WTC11 (cell line): ENCODE data around the gene TMEM81. TPM values are rescaled to one million over a fixed set of nuclear protein-coding genes. Genes with fewer than 3 reads are reported as not detected.

ENCODE experiments used
- ATAC-seq: fragments of 200-7000 bp; cut with Tn5 transposase; 2 replicates; pipeline ENCODE4 v1.10.0; 2021; ENCODE audit warnings: mild to moderate bottlenecking, moderate library complexity
- CTCF ChIA-PET: fragments of 300-600 bp; sonication (Branson Sonifier 250); formaldehyde crosslinking; loops from one replicate; lab custom pipeline; 2021; ENCODE audit warnings: antibody characterized with exemption; lab: Charles Lee
- POLR2A ChIA-PET: fragments of 350-600 bp; sonication (Branson Sonifier 250); formaldehyde crosslinking; loops from one replicate; lab custom pipeline; 2021; ENCODE audit warnings: antibody characterized with exemption; lab: Charles Lee
- DNase-seq: peaks from one replicate; pipeline ENCODE4 v3.0.0; 2021; ENCODE audit warnings: low spot score
- H3K27ac Mint-ChIP-seq: 2 replicates; pipeline ENCODE4 v1.8.0; 2021; ENCODE audit warnings: mixed read lengths
- H3K27me3 Mint-ChIP-seq: 2 replicates; pipeline ENCODE4 v1.8.0; 2021; ENCODE audit warnings: low read depth, mild to moderate bottlenecking, moderate library complexity, mixed read lengths
- H3K36me3 Mint-ChIP-seq: 2 replicates; pipeline ENCODE4 v1.8.0; 2021; ENCODE audit warnings: mixed read lengths
- H3K4me1 Mint-ChIP-seq: 2 replicates; pipeline ENCODE4 v1.8.0; 2022; ENCODE audit warnings: mixed read lengths
- H3K4me3 Mint-ChIP-seq: 2 replicates; pipeline ENCODE4 v1.8.0; 2021; ENCODE audit warnings: mild to moderate bottlenecking, moderate library complexity, mixed read lengths
- H3K9me3 Mint-ChIP-seq: 2 replicates; pipeline ENCODE4 v1.8.0; 2021; ENCODE audit warnings: mixed read lengths
- ATF6 ChIP-seq: sonication (generic); formaldehyde crosslinking; IDR thresholded peaks from 2 replicates; pipeline ENCODE4 v1.8.1; 2023; ENCODE audit warnings: mild to moderate bottlenecking, missing genetic modification reagents
- FOXJ3 ChIP-seq: sonication (generic); formaldehyde crosslinking; IDR thresholded peaks from 2 replicates; pipeline ENCODE4 v1.9.0; 2021; ENCODE audit warnings: missing genetic modification reagents, mild to moderate bottlenecking, borderline replicate concordance
- MLX ChIP-seq: sonication (generic); formaldehyde crosslinking; IDR thresholded peaks from 2 replicates; pipeline ENCODE4 v1.8.1; 2023; ENCODE audit warnings: mild to moderate bottlenecking, missing genetic modification reagents, moderate library complexity
- STAT6 ChIP-seq: sonication (generic); formaldehyde crosslinking; conservative IDR thresholded peaks from 2 replicates; pipeline ENCODE4 v1.8.1; 2023; ENCODE audit warnings: mild to moderate bottlenecking, low read depth, missing genetic modification reagents, moderate library complexity
- ZBTB21 ChIP-seq: sonication (generic); formaldehyde crosslinking; IDR thresholded peaks from 2 replicates; pipeline ENCODE4 v1.8.1; 2023; ENCODE audit warnings: mild to moderate bottlenecking, missing genetic modification reagents, borderline replicate concordance
- ZNF425 ChIP-seq: fragments of 250-450 bp; sonication (Bioruptor Pico); conservative IDR thresholded peaks from 2 replicates; pipeline ENCODE4 v1.9.0; 2021; ENCODE audit warnings: mild to moderate bottlenecking
- ZNF532 ChIP-seq: fragments of 250-450 bp; sonication (Bioruptor Pico); IDR thresholded peaks from 2 replicates; pipeline ENCODE4 v1.9.0; 2021; ENCODE audit warnings: mild to moderate bottlenecking, borderline replicate concordance
- total RNA-seq: library from RNA; stranded (reverse); gene quantifications from 3 replicates; pipeline ENCODE4 v1.2.3, GENCODE V29; 2021
- TF ChIP-seq, protein P1 (sequence below): fragments of 250-450 bp; sonication (Bioruptor Pico); IDR thresholded peaks from 2 replicates; pipeline ENCODE4 v2.1.2; 2022; ENCODE audit warnings: mild to moderate bottlenecking, moderate library complexity
- TF ChIP-seq, protein P2 (sequence below): fragments of 250-450 bp; sonication (Bioruptor Pico); IDR thresholded peaks from 2 replicates; pipeline ENCODE4 v1.9.0; 2021; ENCODE audit warnings: mild to moderate bottlenecking

TMEM81 gene
- total RNA-seq, 1 experiment from 2014 or later = 7.5 TPM

DNA sequence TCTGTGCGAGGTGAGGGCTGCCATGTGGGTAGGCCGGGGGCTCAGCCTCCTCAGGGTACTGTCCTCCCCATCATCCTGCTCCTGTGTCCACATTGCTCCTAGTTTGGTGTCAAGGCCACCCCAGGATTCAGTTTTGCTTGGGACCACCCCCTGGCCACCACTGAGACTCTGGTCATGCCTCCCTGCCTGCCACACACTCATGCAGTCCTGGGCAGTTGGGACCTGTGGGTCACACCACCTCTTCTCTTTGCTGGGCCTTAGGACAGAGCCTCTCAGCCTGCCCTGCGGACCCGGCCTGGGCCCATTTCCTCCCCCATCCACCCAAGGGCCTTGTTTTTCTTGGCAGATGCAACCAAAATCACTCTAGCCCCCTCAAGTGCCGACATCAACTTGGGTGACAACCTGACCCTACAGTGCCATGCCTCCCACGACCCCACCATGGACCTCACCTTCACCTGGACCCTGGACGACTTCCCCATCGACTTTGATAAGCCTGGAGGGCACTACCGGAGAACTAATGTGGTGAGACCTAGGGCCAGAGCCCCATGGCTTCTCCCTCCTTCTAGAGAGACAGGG is 19.4 kb downstream of the TMEM81 start (continued):
- no peak for TF ChIP-seq ATF6 (CRISPR knock-in tag)
- TF ChIP-seq ZNF425 = no peak

DNA sequence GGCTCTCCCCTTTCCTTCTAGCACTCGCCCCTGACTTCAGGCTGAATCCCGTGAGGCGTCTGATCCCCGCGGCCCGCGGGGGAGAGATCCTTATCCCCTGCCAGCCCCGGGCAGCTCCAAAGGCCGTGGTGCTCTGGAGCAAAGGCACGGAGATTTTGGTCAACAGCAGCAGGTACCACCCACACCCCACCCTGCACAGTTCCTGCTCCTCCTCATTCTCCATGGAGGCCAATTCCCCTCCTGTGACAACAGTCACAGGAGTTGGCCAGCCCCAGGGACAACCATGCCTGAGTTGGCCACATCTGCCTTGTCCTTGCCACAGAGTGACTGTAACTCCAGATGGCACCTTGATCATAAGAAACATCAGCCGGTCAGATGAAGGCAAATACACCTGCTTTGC is 20.0 kb downstream of the TMEM81 start:
- Mint-ChIP-seq H3K4me3 (no peak overlapping the region), H3K27me3 (no peaks in the 10 kb centered on the region), H3K27ac (no peak overlapping the region), H3K36me3 (no peaks in the 10 kb centered on the region), H3K4me1 (peaks cover 9% of the 10 kb centered on the region; the same call in 1 of the 2 replicates), H3K9me3 (no peaks in the 10 kb centered on the region)
- DNase-seq (no peak), ATAC-seq (no peak)
- ChIA-PET CTCF (interaction anchor here (0.9 to 4.7 kb wide), 4 partner anchors 10 to 192 kb away, joined by 3 to 648 read pairs (median 56); no protein-coding TSS in a partner anchor), POLR2A (no interaction called here)
- TF ChIP-seq, protein P1, sequence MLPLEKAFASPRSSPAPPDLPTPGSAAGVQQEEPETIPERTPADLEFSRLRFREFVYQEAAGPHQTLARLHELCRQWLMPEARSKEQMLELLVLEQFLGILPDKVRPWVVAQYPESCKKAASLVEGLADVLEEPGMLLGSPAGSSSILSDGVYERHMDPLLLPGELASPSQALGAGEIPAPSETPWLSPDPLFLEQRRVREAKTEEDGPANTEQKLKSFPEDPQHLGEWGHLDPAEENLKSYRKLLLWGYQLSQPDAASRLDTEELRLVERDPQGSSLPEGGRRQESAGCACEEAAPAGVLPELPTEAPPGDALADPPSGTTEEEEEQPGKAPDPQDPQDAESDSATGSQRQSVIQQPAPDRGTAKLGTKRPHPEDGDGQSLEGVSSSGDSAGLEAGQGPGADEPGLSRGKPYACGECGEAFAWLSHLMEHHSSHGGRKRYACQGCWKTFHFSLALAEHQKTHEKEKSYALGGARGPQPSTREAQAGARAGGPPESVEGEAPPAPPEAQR (CRISPR knock-in tag) = no peak

GRCh38 chr1:205062895-205063294 is 21.4 kb downstream of the TMEM81 start:
- Mint-ChIP-seq H3K27ac (no peak overlapping the region), H3K9me3 (no peaks in the 10 kb centered on the region), H3K4me1 (peaks cover 9% of the 10 kb centered on the region; the same call in 1 of the 2 replicates), H3K36me3 (no peaks in the 10 kb centered on the region), H3K4me3 (no peak overlapping the region), H3K27me3 (no peaks in the 10 kb centered on the region)
- ATAC-seq = no peak
- ChIA-PET CTCF (interaction anchor here (0.7 to 4.7 kb wide), 9 partner anchors 10 to 1790 kb away, joined by 3 to 648 read pairs (median 64); partner anchors contain the start of gene CNTN2), POLR2A (no interaction called here)
- no peak for DNase-seq
- no peak for TF ChIP-seq ATF6 (CRISPR knock-in tag)
- TF ChIP-seq ZNF532 = no peak
- TF ChIP-seq FOXJ3 (CRISPR knock-in tag) = no peak
- TF ChIP-seq ZBTB21 = no peak
- no peak for TF ChIP-seq MLX (CRISPR knock-in tag)
- no peak for TF ChIP-seq STAT6 (CRISPR knock-in tag)
- TF ChIP-seq, protein P2, sequence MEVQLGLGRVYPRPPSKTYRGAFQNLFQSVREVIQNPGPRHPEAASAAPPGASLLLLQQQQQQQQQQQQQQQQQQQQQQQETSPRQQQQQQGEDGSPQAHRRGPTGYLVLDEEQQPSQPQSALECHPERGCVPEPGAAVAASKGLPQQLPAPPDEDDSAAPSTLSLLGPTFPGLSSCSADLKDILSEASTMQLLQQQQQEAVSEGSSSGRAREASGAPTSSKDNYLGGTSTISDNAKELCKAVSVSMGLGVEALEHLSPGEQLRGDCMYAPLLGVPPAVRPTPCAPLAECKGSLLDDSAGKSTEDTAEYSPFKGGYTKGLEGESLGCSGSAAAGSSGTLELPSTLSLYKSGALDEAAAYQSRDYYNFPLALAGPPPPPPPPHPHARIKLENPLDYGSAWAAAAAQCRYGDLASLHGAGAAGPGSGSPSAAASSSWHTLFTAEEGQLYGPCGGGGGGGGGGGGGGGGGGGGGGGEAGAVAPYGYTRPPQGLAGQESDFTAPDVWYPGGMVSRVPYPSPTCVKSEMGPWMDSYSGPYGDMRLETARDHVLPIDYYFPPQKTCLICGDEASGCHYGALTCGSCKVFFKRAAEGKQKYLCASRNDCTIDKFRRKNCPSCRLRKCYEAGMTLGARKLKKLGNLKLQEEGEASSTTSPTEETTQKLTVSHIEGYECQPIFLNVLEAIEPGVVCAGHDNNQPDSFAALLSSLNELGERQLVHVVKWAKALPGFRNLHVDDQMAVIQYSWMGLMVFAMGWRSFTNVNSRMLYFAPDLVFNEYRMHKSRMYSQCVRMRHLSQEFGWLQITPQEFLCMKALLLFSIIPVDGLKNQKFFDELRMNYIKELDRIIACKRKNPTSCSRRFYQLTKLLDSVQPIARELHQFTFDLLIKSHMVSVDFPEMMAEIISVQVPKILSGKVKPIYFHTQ (CRISPR knock-in tag) = no peak
